Endothelial cell of umbilical vein (primary cell): ENCODE measurements around the gene SDCCAG8. TPM values are rescaled to one million over a fixed set of nuclear protein-coding genes. Genes with fewer than 3 reads are reported as not detected.

Experiments
- BruUV-seq: library from RNA; stranded (reverse); fragments of 400-500 nt; replicated peaks from 2 replicates; lab custom pipeline; 2021; lab: Mats Ljungman, UMichigan
- CTCF ChIA-PET: fragments of 300-600, 350-600 bp; sonication (Branson Sonifier 250); formaldehyde crosslinking; loops from one replicate; lab custom pipeline; 2021; ENCODE audit warnings: antibody characterized with exemption, inconsistent platforms; lab: Charles Lee
- POLR2A ChIA-PET: fragments of 300-600, 350-600 bp; sonication (Branson Sonifier 250); formaldehyde crosslinking; loops from one replicate; lab custom pipeline; 2021; ENCODE audit warnings: antibody characterized with exemption, inconsistent platforms; lab: Charles Lee
- DNase-seq: peaks from one replicate; pipeline ENCODE4 v3.0.0-alpha.2; 2011; ENCODE audit warnings: low read depth, low spot score
- FAIRE-seq: peaks from 2 replicates; lab custom pipeline; 2011; peaks lifted over from hg19 to GRCh38; lab: Jason Lieb, UNC
- H2AFZ ChIP-seq: 2 replicates; pipeline ENCODE4 v1.6.0; 2012; ENCODE audit warnings: low read depth, low read length, control low read depth, inconsistent platforms
- H3K27ac ChIP-seq: 2 replicates; pipeline ENCODE4 v1.5.1; 2011; ENCODE audit warnings: low read depth, mild to moderate bottlenecking, control low read depth, low read length, moderate library complexity; ENCODE audit not compliant: insufficient read depth
- H3K27me3 ChIP-seq, 2 experiments: 2 replicates each; pipeline versions ENCODE4 v1.6.0 to v1.6.1; 2011; ENCODE audit warnings: low read length in 2 of 2, mixed read lengths in 1 of 2; ENCODE audit not compliant: control insufficient read depth in 2 of 2, insufficient read depth in 2 of 2
- H3K36me3 ChIP-seq, 2 experiments: 2 replicates in 1 of 2; 3 replicates in 1 of 2; pipeline ENCODE4 v1.5.1; 2011; ENCODE audit warnings: low read length in 2 of 2, mild to moderate bottlenecking in 1 of 2, moderate library complexity in 1 of 2; ENCODE audit not compliant: control insufficient read depth in 2 of 2, insufficient read depth in 2 of 2; ENCODE audit errors: extremely low read depth in 1 of 2
- H3K4me1 ChIP-seq: 3 replicates; pipeline ENCODE4 v1.5.1; 2011; ENCODE audit warnings: mild to moderate bottlenecking, low read length; ENCODE audit not compliant: control insufficient read depth, insufficient read depth; ENCODE audit errors: extremely low read depth
- H3K4me2 ChIP-seq: 2 replicates; pipeline ENCODE4 v1.6.1; 2011; ENCODE audit warnings: low read length, control low read depth, mixed read lengths; ENCODE audit not compliant: insufficient read depth
- H3K4me3 ChIP-seq, 3 experiments: fragments of 200-600 bp in 1 of 3; sonication (generic), shearing (Covaris generic) in 1 of 3; replicated peaks in 1 of 3; 2 replicates each; pipeline ENCODE4 v1.5.1; 2011 to 2016; ENCODE audit warnings: control low read depth in 3 of 3, low read length in 3 of 3, mild to moderate bottlenecking in 2 of 3, inconsistent platforms in 1 of 3, low read depth in 1 of 3, moderate library complexity in 1 of 3; ENCODE audit not compliant: insufficient read depth in 1 of 3
- H3K79me2 ChIP-seq: 2 replicates; pipeline ENCODE4 v1.6.0; 2012; ENCODE audit warnings: low read length, inconsistent platforms; ENCODE audit not compliant: control insufficient read depth, insufficient read depth
- H3K9ac ChIP-seq: replicated peaks from 2 replicates; pipeline ENCODE3; 2011; ENCODE audit warnings: low read length, control low read depth; ENCODE audit not compliant: insufficient read depth; ENCODE audit errors: extremely low read depth
- H3K9me1 ChIP-seq: replicated peaks from 3 replicates; pipeline ENCODE4 v1.6.0; 2011; ENCODE audit warnings: mild to moderate bottlenecking, low read length; ENCODE audit not compliant: control insufficient read depth, insufficient read depth; ENCODE audit errors: extremely low read depth
- H3K9me3 ChIP-seq: replicated peaks from 2 replicates; pipeline ENCODE4 v1.5.1; 2012; ENCODE audit warnings: low read length, inconsistent platforms; ENCODE audit not compliant: control insufficient read depth, insufficient read depth
- H4K20me1 ChIP-seq: replicated peaks from 2 replicates; pipeline ENCODE3; 2011; ENCODE audit warnings: mild to moderate bottlenecking, low read length; ENCODE audit not compliant: control insufficient read depth, insufficient read depth; ENCODE audit errors: extremely low read depth
- JUN ChIP-seq: IDR thresholded peaks from 2 replicates; pipeline ENCODE4 v1.6.1; 2011; ENCODE audit warnings: borderline replicate concordance, low read depth; ENCODE audit not compliant: insufficient read length, insufficient read depth
- POLR2AphosphoS5 ChIP-seq: IDR thresholded peaks from 2 replicates; pipeline ENCODE4 v1.6.1; 2012; ENCODE audit warnings: low read depth, mild to moderate bottlenecking, control low read depth, low read length, moderate library complexity; ENCODE audit not compliant: insufficient read depth
- dilution Hi-C: fragments of 300-500 bp; cut with MboI; formaldehyde crosslinking; loops from one replicate; pipeline ENCODE4 v1.15.0; 2019; ENCODE audit warnings: low sequenced_read_pairs; ENCODE audit not compliant: extremely low pct_ligation_motif_present
- intact Hi-C: fragments of 100-400 bp; cut with micrococcal nuclease; formaldehyde crosslinking; loops from one replicate; pipeline ENCODE4 v1.10.0; 2022
- polyA plus RNA-seq, 4 experiments: library from polyadenylated mRNA; depleted of rRNA in 3 of 4; stranded (reverse) in 3 of 4; unstranded in 1 of 4; fragments of >200 nt; gene quantifications; 2 replicates each; pipeline versions ENCODE4 v1.2.1 to v1.2.3, GENCODE V29; 2011 to 2012; ENCODE audit warnings: missing spikeins in 1 of 4
- total RNA-seq: library from RNA; stranded (reverse); gene quantifications from 2 replicates; pipeline ENCODE4 v1.2.3, GENCODE V29; 2021
- TF ChIP-seq, protein P1 (sequence below), 2 donors: IDR thresholded peaks; 1 replicate in 1 of 2; 2 replicates in 1 of 2; pipeline ENCODE4 v1.5.1; 2011; ENCODE audit warnings: low read length in 2 of 2, mild to moderate bottlenecking in 2 of 2, moderate library complexity in 2 of 2, control low read depth in 1 of 2, inconsistent platforms in 1 of 2, low read depth in 1 of 2; ENCODE audit not compliant: insufficient read depth in 1 of 2; ENCODE audit errors: extremely low read depth in 1 of 2
- TF ChIP-seq, protein P2 (sequence below): IDR thresholded peaks from 2 replicates; pipeline ENCODE4 v1.6.1; 2011; ENCODE audit not compliant: insufficient read depth, insufficient read length

The SDCCAG8 gene
- total and polyA plus RNA-seq, 2 donors (not counting 3 experiments of a cell fraction or from before 2014, with no cell fraction given) = 14.6 to 25.7 TPM

DNA sequence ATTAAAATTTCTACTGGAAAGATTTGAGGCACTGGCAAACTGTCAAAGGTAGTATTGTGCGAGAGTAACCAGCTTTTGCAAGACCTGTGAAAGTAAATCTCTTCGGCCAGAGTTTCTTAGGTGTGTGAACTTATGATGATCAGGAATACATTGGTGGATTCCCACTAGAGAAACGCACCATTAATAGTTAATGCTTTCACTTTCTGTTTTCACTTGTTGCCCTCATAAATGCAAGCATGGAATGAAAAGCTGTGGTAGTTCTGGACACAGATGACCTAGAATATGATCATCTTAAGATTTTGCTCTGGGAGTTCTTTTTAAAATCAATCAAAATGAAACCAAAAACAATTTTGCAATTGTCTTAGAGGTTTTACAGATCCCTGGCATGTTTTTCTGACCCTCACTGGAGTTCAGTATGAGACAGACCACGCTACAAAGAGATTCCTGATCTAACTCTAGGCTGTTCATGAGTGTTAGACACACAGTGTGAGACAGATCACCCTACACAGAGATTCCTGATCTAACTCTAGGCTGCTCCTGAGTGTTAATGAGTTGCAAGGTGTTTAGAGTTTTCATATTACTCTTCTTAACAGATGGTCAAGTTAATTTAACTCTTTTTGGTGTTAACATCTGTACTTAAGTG lies 98.8 kb downstream of the SDCCAG8 start:
- TF ChIP-seq, protein P1, sequence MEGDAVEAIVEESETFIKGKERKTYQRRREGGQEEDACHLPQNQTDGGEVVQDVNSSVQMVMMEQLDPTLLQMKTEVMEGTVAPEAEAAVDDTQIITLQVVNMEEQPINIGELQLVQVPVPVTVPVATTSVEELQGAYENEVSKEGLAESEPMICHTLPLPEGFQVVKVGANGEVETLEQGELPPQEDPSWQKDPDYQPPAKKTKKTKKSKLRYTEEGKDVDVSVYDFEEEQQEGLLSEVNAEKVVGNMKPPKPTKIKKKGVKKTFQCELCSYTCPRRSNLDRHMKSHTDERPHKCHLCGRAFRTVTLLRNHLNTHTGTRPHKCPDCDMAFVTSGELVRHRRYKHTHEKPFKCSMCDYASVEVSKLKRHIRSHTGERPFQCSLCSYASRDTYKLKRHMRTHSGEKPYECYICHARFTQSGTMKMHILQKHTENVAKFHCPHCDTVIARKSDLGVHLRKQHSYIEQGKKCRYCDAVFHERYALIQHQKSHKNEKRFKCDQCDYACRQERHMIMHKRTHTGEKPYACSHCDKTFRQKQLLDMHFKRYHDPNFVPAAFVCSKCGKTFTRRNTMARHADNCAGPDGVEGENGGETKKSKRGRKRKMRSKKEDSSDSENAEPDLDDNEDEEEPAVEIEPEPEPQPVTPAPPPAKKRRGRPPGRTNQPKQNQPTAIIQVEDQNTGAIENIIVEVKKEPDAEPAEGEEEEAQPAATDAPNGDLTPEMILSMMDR (IDR thresholded peaks at IDR 0.05; ENCODE audit: extremely low read depth in 1 of 2, insufficient read depth in 1 of 2, low read depth in 1 of 2, low read length in 2 of 2) = no peak
- TF ChIP-seq JUN (no peak), POLR2AphosphoS5 (no peak)
- TF ChIP-seq, protein P2, sequence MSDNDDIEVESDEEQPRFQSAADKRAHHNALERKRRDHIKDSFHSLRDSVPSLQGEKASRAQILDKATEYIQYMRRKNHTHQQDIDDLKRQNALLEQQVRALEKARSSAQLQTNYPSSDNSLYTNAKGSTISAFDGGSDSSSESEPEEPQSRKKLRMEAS = no peak
- H3K9me3 ChIP-seq = no peaks in the 10 kb centered on the region
- ChIA-PET CTCF (interaction anchor here (0.6 to 2.6 kb wide), 4 partner anchors 8 to 918 kb away, joined by 3 to 8 read pairs (median 4); no protein-coding TSS in a partner anchor), POLR2A (no interaction called here)
- peaks cover 0 to 5% of the 10 kb centered on the region in 2 experiments for H3K36me3 ChIP-seq
- H4K20me1 ChIP-seq = no peaks in the 10 kb centered on the region
- H3K27me3 ChIP-seq = no peaks in the 10 kb centered on the region
- H3K27ac ChIP-seq = no peak overlapping the region
- H2AFZ ChIP-seq = peak overlapping the region; percentile 42
- peak overlapping the region; percentile 88 for H3K4me2 ChIP-seq
- no peak for FAIRE-seq
- H3K4me3 ChIP-seq = peak overlapping the region in 2 of 3 experiments; percentile 7 to 40
- peak; percentile 63 for DNase-seq
- H3K9me1 ChIP-seq = no peaks in the 10 kb centered on the region
- intact Hi-C loops (no loop called here), dilution Hi-C loops (no loop called here)
- no peaks in the 10 kb centered on the region for H3K79me2 ChIP-seq
- H3K9ac ChIP-seq = peak overlapping the region; percentile 28
- no TSS peak for BruUV-seq
- H3K4me1 ChIP-seq = peaks cover 6% of the 10 kb centered on the region
